A549 (cell line): ENCODE measurements around the gene PBX2.

Experiments
- CEBPB ChIP-seq, 2 experiments: fragments of >200 bp in 1 of 2; sonication (Bioruptor Twin) in 1 of 2; formaldehyde crosslinking in 1 of 2; IDR thresholded peaks; 2 replicates each; pipeline ENCODE4 v1.6.1; 2012 to 2016
- CHD2 ChIP-seq: fragments of 150-350 bp; IDR thresholded peaks from 2 replicates; pipeline ENCODE4 v1.6.1; 2014; ENCODE audit warnings: low read length; ENCODE audit not compliant: partially characterized antibody
- CTCF ChIP-seq: fragments of >200 bp; sonication (Bioruptor Twin); formaldehyde crosslinking; IDR thresholded peaks from 3 replicates; pipeline ENCODE4 v1.5.1; 2016
- ESRRA ChIP-seq: fragments of 150-350 bp; IDR thresholded peaks from 2 replicates; pipeline ENCODE4 v1.6.1; 2014; ENCODE audit warnings: mild to moderate bottlenecking, low read length, borderline replicate concordance
- FOSB ChIP-seq: fragments of 250-450 bp; sonication (Bioruptor Pico); IDR thresholded peaks from 2 replicates; pipeline ENCODE4 v1.5.0; 2020; ENCODE audit warnings: mild to moderate bottlenecking, moderate library complexity
- HDAC2 ChIP-seq: fragments of 200-600 bp; sonication (generic); IDR thresholded peaks from 2 replicates; pipeline ENCODE4 v1.6.1; 2016
- KDM1A ChIP-seq: fragments of 200-600 bp; sonication (generic); IDR thresholded peaks from 2 replicates; pipeline ENCODE4 v1.6.1; 2016; ENCODE audit warnings: low read depth, mild to moderate bottlenecking
- MAX ChIP-seq: IDR thresholded peaks from 2 replicates; pipeline ENCODE4 v1.6.1; 2012
- MYC ChIP-seq: IDR thresholded peaks from 2 replicates; pipeline ENCODE4 v1.6.1; 2012; ENCODE audit warnings: mild to moderate bottlenecking, inconsistent platforms, low read length, improper control_type of control experiment, borderline replicate concordance
- NFE2L2 ChIP-seq: fragments of 150-350 bp; conservative IDR thresholded peaks from 2 replicates; pipeline ENCODE4 v1.6.1; 2014; ENCODE audit warnings: low read length
- POLR2A ChIP-seq: IDR thresholded peaks from 2 replicates; pipeline ENCODE4 v1.6.1; 2012; ENCODE audit warnings: mild to moderate bottlenecking, low read length
- REST ChIP-seq: fragments of 200-600 bp; sonication (generic); IDR thresholded peaks from 2 replicates; pipeline ENCODE4 v1.6.1; 2016; ENCODE audit warnings: antibody characterized with exemption, mild to moderate bottlenecking, moderate library complexity
- RFX5 ChIP-seq: fragments of 450-650 bp; IDR thresholded peaks from 2 replicates; pipeline ENCODE4 v1.7.1; 2014; ENCODE audit warnings: antibody characterized with exemption, mild to moderate bottlenecking, moderate library complexity

- TF ChIP-seq HDAC2 (no peak), CTCF (no peak), POLR2A (peak; percentile 40), NFE2L2 (no peak), CEBPB (IDR thresholded peaks at IDR 0.05) (no peak), FOSB (CRISPR knock-in tag) (no peak), REST (no peak), ESRRA (no peak), MAX (no peak), MYC (no peak), RFX5 (no peak), KDM1A (no peak), CHD2 (no peak)
Observed at GRCh38 chr6:32175711-32176475, 14.1 kb downstream of the PBX2 start, which contains the start of gene AGPAT1.
